HepG2 (cell line): ENCODE measurements around the gene DDI2. TPM values are rescaled to one million over a fixed set of nuclear protein-coding genes. Genes with fewer than 3 reads are reported as not detected.

Source experiments
- ATAC-seq: fragments of 200-7000 bp; cut with Tn5 transposase; 3 replicates; pipeline ENCODE4 v1.9.1; 2020; ENCODE audit warnings: mild to moderate bottlenecking, moderate library complexity
- BruUV-seq: library from RNA; stranded (reverse); fragments of 400-500 nt; replicated peaks from 2 replicates; lab custom pipeline; 2021; lab: Mats Ljungman, UMichigan
- CTCF ChIA-PET: fragments of 300-600 bp; formaldehyde crosslinking; extraction: SDS; loops from one replicate; lab custom pipeline; 2021; ENCODE audit warnings: low total read pairs, inconsistent platforms, low intra/inter-chr PET ratio; lab: Yijun Ruan, JAX
- POLR2A ChIA-PET: fragments of 350-600 bp; sonication (Branson Sonifier 250); formaldehyde crosslinking; loops from one replicate; lab custom pipeline; 2020; ENCODE audit warnings: antibody characterized with exemption, inconsistent platforms; lab: Yijun Ruan, JAX
- DNase-seq: peaks from one replicate; pipeline ENCODE4 v3.0.0-alpha.2; 2015; ENCODE audit warnings: low spot score
- FAIRE-seq: peaks from 3 replicates; lab custom pipeline; 2011; peaks lifted over from hg19 to GRCh38; lab: Jason Lieb, UNC
- H2AFZ ChIP-seq: one replicate; pipeline ENCODE4 v1.6.1; 2011; ENCODE audit warnings: low read length, inconsistent platforms
- H3K27ac ChIP-seq: fragments of 300-600 bp; 3 replicates; pipeline ENCODE4 v1.8.0; 2011; ENCODE audit warnings: mixed run types, mild to moderate bottlenecking, mixed read lengths, low read length, inconsistent platforms; ENCODE audit not compliant: insufficient read depth; ENCODE audit errors: extremely low read length
- H3K27me3 ChIP-seq, 2 experiments: fragments of 200-600 bp in 1 of 2; 2 replicates in 1 of 2; 3 replicates in 1 of 2; pipeline versions ENCODE4 v1.6.0 to v1.8.0; 2011; ENCODE audit warnings: low read length in 2 of 2, mild to moderate bottlenecking in 2 of 2, moderate library complexity in 2 of 2, inconsistent platforms in 1 of 2; ENCODE audit not compliant: insufficient read depth in 2 of 2, control insufficient read depth in 1 of 2
- H3K36me3 ChIP-seq, 2 experiments: fragments of 200-600 bp in 1 of 2; replicated peaks in 1 of 2; 2 replicates in 1 of 2; 3 replicates in 1 of 2; pipeline versions ENCODE4 v1.5.1 to v1.8.0; 2011; ENCODE audit warnings: low read length in 2 of 2, inconsistent platforms in 1 of 2; ENCODE audit not compliant: insufficient read depth in 2 of 2, control insufficient read depth in 1 of 2
- H3K4me1 ChIP-seq: 2 replicates; pipeline ENCODE4 v1.5.1; 2012; ENCODE audit warnings: low read length, inconsistent platforms; ENCODE audit not compliant: insufficient read depth
- H3K4me2 ChIP-seq: 2 replicates; pipeline ENCODE4 v1.6.0; 2011; ENCODE audit warnings: low read depth, low read length, inconsistent platforms
- H3K4me3 ChIP-seq, 3 experiments: fragments of 200-600 bp in 1 of 3; sonication (generic), shearing (Covaris generic) in 1 of 3; replicated peaks in 1 of 3; 2 replicates each; pipeline ENCODE4 v1.5.1; 2011 to 2016; ENCODE audit warnings: low read length in 3 of 3, inconsistent platforms in 2 of 3, low read depth in 2 of 3, mild to moderate bottlenecking in 2 of 3, control low read depth in 1 of 3, mixed read lengths in 1 of 3; ENCODE audit not compliant: insufficient read depth in 1 of 3
- H3K79me2 ChIP-seq: one replicate; pipeline ENCODE4 v1.6.1; 2011; ENCODE audit warnings: low read length, inconsistent platforms; ENCODE audit not compliant: insufficient read depth
- H3K9ac ChIP-seq: 2 replicates; pipeline ENCODE4 v1.6.0; 2011; ENCODE audit warnings: mild to moderate bottlenecking, low read depth, low read length, inconsistent platforms; ENCODE audit not compliant: insufficient read depth
- H3K9me3 ChIP-seq: 2 replicates; pipeline ENCODE4 v1.5.1; 2012; ENCODE audit warnings: mild to moderate bottlenecking, low read length
- H4K20me1 ChIP-seq: 2 replicates; pipeline ENCODE4 v1.6.0; 2011; ENCODE audit warnings: inconsistent platforms, mild to moderate bottlenecking, low read length, moderate library complexity; ENCODE audit not compliant: insufficient read depth
- ATF1 ChIP-seq: IDR thresholded peaks from 2 replicates; pipeline ENCODE4 v1.6.1; 2016; ENCODE audit warnings: mild to moderate bottlenecking, control low read depth
- FOXJ3 ChIP-seq: sonication (generic); formaldehyde crosslinking; IDR thresholded peaks from 2 replicates; pipeline ENCODE4 v1.4.0; 2020; ENCODE audit warnings: missing genetic modification reagents, mild to moderate bottlenecking, borderline replicate concordance
- HMGXB4 ChIP-seq, 2 experiments: sonication (generic) in 1 of 2; formaldehyde crosslinking in 1 of 2; IDR thresholded peaks; 2 replicates each; pipeline versions ENCODE4 v1.4.0 to v1.6.1; 2018 to 2020; ENCODE audit warnings: missing genetic modification reagents in 2 of 2, borderline replicate concordance in 1 of 2, low read depth in 1 of 2, mild to moderate bottlenecking in 1 of 2, missing biosample characterization in 1 of 2
- REPIN1 ChIP-seq: sonication (generic); formaldehyde crosslinking; IDR thresholded peaks from 2 replicates; pipeline ENCODE4 v1.8.0; 2022; ENCODE audit warnings: missing genetic modification reagents, low read depth, mild to moderate bottlenecking, borderline replicate concordance
- SOX5 ChIP-seq: IDR thresholded peaks from 2 replicates; pipeline ENCODE4 v1.6.1; 2016; ENCODE audit warnings: borderline replicate concordance
- TARDBP ChIP-seq: sonication (generic); formaldehyde crosslinking; IDR thresholded peaks from 2 replicates; pipeline ENCODE4 v1.8.0; 2022; ENCODE audit warnings: mild to moderate bottlenecking, missing genetic modification reagents
- ZBTB38 ChIP-seq: sonication (generic); formaldehyde crosslinking; IDR thresholded peaks from 2 replicates; pipeline ENCODE4 v1.5.1; 2020; ENCODE audit warnings: mild to moderate bottlenecking, missing genetic modification reagents
- ZC3H13 ChIP-seq: sonication (generic); formaldehyde crosslinking; IDR thresholded peaks from 2 replicates; pipeline ENCODE4 v1.8.1; 2023; ENCODE audit warnings: mild to moderate bottlenecking, missing genetic modification reagents, moderate library complexity
- ZSCAN12 ChIP-seq: sonication (generic); formaldehyde crosslinking; IDR thresholded peaks from 2 replicates; pipeline ENCODE4 v1.9.0; 2021; ENCODE audit warnings: mild to moderate bottlenecking, missing genetic modification reagents
- WGBS: methylation state at CpG from one replicate; pipeline ENCODE4 v1.1.6; 2017; ENCODE audit warnings: low lambda C conversion rate; 5-methylcytosine and 5-hydroxymethylcytosine counted together
- in situ Hi-C: cut with HindIII; loops from 2 replicates; pipeline ENCODE4 v1.10.0; 2017; ENCODE audit warnings: low pct_unique_long_range_greater_than_20kb; ENCODE audit not compliant: extremely low pct_ligation_motif_present
- intact Hi-C: fragments of 100-400 bp; cut with micrococcal nuclease; formaldehyde crosslinking; loops from one replicate; pipeline ENCODE4 v1.10.0; 2022; ENCODE audit not compliant: unreplicated experiment
- polyA plus RNA-seq, 8 experiments: library from polyadenylated mRNA; depleted of rRNA in 3 of 8; stranded (reverse) in 7 of 8; unstranded in 1 of 8; fragments of >200 nt; fragmentation: Illumina TruSeq in 4 of 8; extraction: Trizol in 4 of 8; gene quantifications; 2 replicates each; pipeline versions ENCODE4 v1.2.1 to v1.2.3, GENCODE V29; 2011 to 2016; ENCODE audit warnings: low read depth in 4 of 8, missing spikeins in 1 of 8, mixed read lengths in 1 of 8; ENCODE audit not compliant: insufficient read depth in 1 of 8
- total RNA-seq, 5 experiments: library from RNA; depleted of rRNA; stranded (reverse); fragments of >200 nt; fragmentation: Illumina TruSeq; extraction: Trizol; gene quantifications; 2 replicates each; pipeline ENCODE4 v1.2.3, GENCODE V29; 2016; ENCODE audit warnings: low read depth in 1 of 5
- TF ChIP-seq, protein P1 (sequence below): sonication (generic); formaldehyde crosslinking; IDR thresholded peaks from 2 replicates; pipeline ENCODE4 v1.8.0; 2022; ENCODE audit warnings: mild to moderate bottlenecking, missing genetic modification reagents
- TF ChIP-seq, protein P2 (sequence below): sonication (generic); formaldehyde crosslinking; IDR thresholded peaks from 2 replicates; pipeline ENCODE4 v1.4.0; 2020; ENCODE audit warnings: low read depth, missing genetic modification reagents

DDI2 gene
- total and polyA plus RNA-seq, 2 of the 13 experiments (the other 11 are each of a cell fraction or from before 2014, with no cell fraction given), result 8.5 to 25.7 TPM

DNA sequence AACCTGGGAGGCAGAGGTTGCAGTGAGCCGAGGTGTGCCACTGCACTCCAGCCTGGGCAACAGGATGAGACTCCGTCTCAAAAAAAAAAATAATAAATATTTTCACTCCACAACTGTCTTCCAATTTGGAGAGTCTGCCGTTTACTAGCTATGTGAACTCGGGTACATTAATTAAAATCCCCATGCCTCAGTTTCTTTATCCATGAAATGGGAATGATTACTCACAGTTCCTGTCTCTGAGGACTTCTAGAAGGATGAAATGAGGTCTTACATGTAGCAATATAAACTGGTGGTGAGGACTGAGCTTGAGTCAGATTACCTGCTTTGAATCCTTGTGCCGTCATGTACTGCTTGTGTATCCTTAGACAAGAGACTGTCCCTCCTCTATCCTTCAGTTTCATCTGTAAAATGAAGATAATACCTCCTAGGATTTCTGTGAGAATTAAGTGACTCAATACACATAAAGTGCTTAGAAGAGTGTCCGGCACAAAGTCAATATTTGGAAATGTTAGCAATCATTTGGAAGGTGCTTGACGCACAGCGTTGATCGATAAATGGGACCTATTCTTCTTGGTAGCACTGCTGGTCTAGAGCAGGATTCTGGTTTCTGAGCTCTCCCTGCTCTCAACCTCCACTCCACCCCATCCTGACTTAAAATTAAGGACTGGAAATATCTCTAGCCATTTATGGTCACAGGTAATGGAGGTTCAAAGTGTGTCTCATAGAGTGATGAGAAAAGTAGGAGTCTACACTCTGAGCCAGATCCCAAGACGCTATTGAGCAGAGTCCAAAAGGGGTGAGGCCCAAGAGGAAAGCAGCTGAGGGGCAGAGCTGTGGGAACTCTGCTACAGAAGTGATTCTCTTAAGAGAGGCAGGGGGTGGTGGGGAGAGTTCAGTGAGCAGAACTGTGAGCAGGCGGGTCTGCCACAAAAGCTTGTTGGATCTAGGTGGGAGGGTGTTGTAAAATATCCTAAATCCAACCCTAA, 11.6 kb upstream of the DDI2 start (continued):
- no peak for TF ChIP-seq ZBTB38 (CRISPR knock-in tag)
- TF ChIP-seq SOX5, result peak; percentile 83
- TF ChIP-seq REPIN1 (CRISPR knock-in tag), result no peak
- peak; percentile 43; the same call in 1 of the 2 replicates for TF ChIP-seq FOXJ3 (CRISPR knock-in tag)
- TF ChIP-seq, protein P1, sequence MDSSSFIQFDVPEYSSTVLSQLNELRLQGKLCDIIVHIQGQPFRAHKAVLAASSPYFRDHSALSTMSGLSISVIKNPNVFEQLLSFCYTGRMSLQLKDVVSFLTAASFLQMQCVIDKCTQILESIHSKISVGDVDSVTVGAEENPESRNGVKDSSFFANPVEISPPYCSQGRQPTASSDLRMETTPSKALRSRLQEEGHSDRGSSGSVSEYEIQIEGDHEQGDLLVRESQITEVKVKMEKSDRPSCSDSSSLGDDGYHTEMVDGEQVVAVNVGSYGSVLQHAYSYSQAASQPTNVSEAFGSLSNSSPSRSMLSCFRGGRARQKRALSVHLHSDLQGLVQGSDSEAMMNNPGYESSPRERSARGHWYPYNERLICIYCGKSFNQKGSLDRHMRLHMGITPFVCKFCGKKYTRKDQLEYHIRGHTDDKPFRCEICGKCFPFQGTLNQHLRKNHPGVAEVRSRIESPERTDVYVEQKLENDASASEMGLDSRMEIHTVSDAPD (CRISPR knock-in tag), result no peak
- no peak for TF ChIP-seq ZSCAN12
- TF ChIP-seq TARDBP (CRISPR knock-in tag), result no peak
- TF ChIP-seq ATF1 (CRISPR knock-in tag), result no peak

DNA sequence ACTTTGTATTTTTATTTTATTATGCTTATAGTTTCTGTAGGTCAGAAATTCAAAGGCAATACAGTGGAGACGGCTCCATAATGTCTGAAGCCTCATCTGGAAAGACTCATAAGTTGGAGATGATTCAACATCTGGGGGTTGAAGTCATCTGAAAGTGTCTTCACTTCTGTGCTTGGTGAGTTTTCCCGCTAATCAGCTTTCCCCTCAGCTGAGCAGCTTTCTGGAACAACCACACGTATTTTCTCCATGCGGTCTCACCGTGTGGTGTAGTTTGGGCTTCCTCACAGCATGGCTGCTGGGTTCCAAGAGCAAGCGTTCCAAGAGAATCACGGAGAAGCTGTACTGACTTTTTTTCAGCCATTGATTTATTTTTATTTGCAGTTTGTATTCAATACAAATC, 7.6 kb upstream of the DDI2 start:
- no peak overlapping the region for H3K27ac ChIP-seq
- ChIA-PET CTCF (no interaction called here), POLR2A (interaction anchor here (1.7 kb wide), 1 partner anchor 9 kb away, joined by 16 read pairs; no protein-coding TSS in a partner anchor)
- peaks cover 36% of the 10 kb centered on the region for H3K4me1 ChIP-seq
- 53% methylated on average over 7 of the region's 7 CpGs for WGBS
- H3K27me3 ChIP-seq, result no peaks in the 10 kb centered on the region; a peak in 1 of 5 replicates
- in situ Hi-C loops, result no loop called here
- H3K4me3 ChIP-seq, result no peak overlapping the region
- no peaks in the 10 kb centered on the region for H4K20me1 ChIP-seq
- H2AFZ ChIP-seq, result no peak overlapping the region
- FAIRE-seq (no peak), ATAC-seq (no peak), DNase-seq (no peak)
- H3K79me2 ChIP-seq, result no peaks in the 10 kb centered on the region
- H3K9me3 ChIP-seq, result no peaks in the 10 kb centered on the region
- no peak overlapping the region for H3K9ac ChIP-seq
- TF ChIP-seq HMGXB4 (CRISPR knock-in tag; IDR thresholded peaks at IDR 0.05; ENCODE audit: borderline replicate concordance in 1 of 2, low read depth in 1 of 2) (0 out of 4 replicates have a peak, but pooled peaks of 1 of the 2 experiments have one; percentile 4), ZC3H13 (CRISPR knock-in tag) (no peak)
- TF ChIP-seq, protein P2, sequence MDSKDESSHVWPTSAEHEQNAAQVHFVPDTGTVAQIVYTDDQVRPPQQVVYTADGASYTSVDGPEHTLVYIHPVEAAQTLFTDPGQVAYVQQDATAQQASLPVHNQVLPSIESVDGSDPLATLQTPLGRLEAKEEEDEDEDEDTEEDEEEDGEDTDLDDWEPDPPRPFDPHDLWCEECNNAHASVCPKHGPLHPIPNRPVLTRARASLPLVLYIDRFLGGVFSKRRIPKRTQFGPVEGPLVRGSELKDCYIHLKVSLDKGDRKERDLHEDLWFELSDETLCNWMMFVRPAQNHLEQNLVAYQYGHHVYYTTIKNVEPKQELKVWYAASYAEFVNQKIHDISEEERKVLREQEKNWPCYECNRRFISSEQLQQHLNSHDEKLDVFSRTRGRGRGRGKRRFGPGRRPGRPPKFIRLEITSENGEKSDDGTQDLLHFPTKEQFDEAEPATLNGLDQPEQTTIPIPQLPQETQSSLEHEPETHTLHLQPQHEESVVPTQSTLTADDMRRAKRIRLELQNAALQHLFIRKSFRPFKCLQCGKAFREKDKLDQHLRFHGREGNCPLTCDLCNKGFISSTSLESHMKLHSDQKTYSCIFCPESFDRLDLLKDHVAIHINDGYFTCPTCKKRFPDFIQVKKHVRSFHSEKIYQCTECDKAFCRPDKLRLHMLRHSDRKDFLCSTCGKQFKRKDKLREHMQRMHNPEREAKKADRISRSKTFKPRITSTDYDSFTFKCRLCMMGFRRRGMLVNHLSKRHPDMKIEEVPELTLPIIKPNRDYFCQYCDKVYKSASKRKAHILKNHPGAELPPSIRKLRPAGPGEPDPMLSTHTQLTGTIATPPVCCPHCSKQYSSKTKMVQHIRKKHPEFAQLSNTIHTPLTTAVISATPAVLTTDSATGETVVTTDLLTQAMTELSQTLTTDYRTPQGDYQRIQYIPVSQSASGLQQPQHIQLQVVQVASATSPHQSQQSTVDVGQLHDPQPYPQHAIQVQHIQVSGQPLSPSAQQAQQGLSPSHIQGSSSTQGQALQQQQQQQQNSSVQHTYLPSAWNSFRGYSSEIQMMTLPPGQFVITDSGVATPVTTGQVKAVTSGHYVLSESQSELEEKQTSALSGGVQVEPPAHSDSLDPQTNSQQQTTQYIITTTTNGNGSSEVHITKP (CRISPR knock-in tag), result 0 out of 2 replicates have a peak, but pooled peaks have one; percentile 1
- intact Hi-C loops, result loop anchor here (10.0 kb wide), 1 partner anchor 85 kb away; the partner anchor contains the start of genes CASP9 and DNAJC16
- BruUV-seq, result no TSS peak
- H3K4me2 ChIP-seq, result no peak overlapping the region; the same call in 1 of the 2 replicates
- no peaks in the 10 kb centered on the region for H3K36me3 ChIP-seq
